IPS-18c (cell line): ENCODE results near the gene KCNK2.
"Not testable (repeated sequence)": the region's sequence is repeated elsewhere in the genome, so short reads cannot be mapped to it uniquely, and the experiment has no call there.

Experiments
- H3K4me3 ChIP-seq: 2 replicates; pipeline ENCODE4 v1.7.0; 2013; ENCODE audit warnings: low read depth, mild to moderate bottlenecking, low read length, moderate library complexity; ENCODE audit not compliant: insufficient read depth
- H3K9me3 ChIP-seq: one replicate; pipeline ENCODE4 v1.6.1; 2013; ENCODE audit warnings: mild to moderate bottlenecking, low read length, moderate library complexity; ENCODE audit not compliant: control insufficient read depth, insufficient read depth

KCNK2 gene

GRCh38 chr1:215132156-215132555 lies 49.6 kb downstream of the KCNK2 start:
- H3K9me3 ChIP-seq: no peaks in the 10 kb centered on the region
- no peak overlapping the region for H3K4me3 ChIP-seq

- no peaks in the 10 kb centered on the region for H3K9me3 ChIP-seq
- no peak overlapping the region for H3K4me3 ChIP-seq
Observed at GRCh38 chr1:215133532-215133931, 51.0 kb downstream of the KCNK2 start.

GRCh38 chr1:215137985-215138384 lies 55.4 kb downstream of the KCNK2 start:
- no peaks in the 10 kb centered on the region for H3K9me3 ChIP-seq
- H3K4me3 ChIP-seq: no peak overlapping the region

- Histone ChIP-seq H3K4me3 (no peak overlapping the region), H3K9me3 (no peaks in the 10 kb centered on the region)
Observed at GRCh38 chr1:215140135-215140534, 57.6 kb downstream of the KCNK2 start.

GRCh38 chr1:215141460-215141859 lies 58.9 kb downstream of the KCNK2 start:
- no peak overlapping the region for H3K4me3 ChIP-seq

GRCh38 chr1:215143497-215143896 lies 61.0 kb downstream of the KCNK2 start:
- no peak overlapping the region for H3K4me3 ChIP-seq
- H3K9me3 ChIP-seq: no peaks in the 10 kb centered on the region

More at GRCh38 chr1:215141460-215141859, 58.9 kb downstream of the KCNK2 start:
- no peaks in the 10 kb centered on the region for H3K9me3 ChIP-seq

GRCh38 chr1:215146240-215146975 lies 63.9 kb downstream of the KCNK2 start:
- Histone ChIP-seq H3K9me3 (peaks cover 2% of the 10 kb centered on the region), H3K4me3 (no peak overlapping the region)

- H3K4me3 ChIP-seq: no peak overlapping the region
- peaks cover 2% of the 10 kb centered on the region for H3K9me3 ChIP-seq
Observed at GRCh38 chr1:215147024-215147423, 64.5 kb downstream of the KCNK2 start.

- H3K4me3 ChIP-seq: no peak overlapping the region
- peaks cover 2% of the 10 kb centered on the region for H3K9me3 ChIP-seq
Observed at GRCh38 chr1:215151841-215152549, 69.5 kb downstream of the KCNK2 start.

GRCh38 chr1:215156232-215156631 lies 73.7 kb downstream of the KCNK2 start:
- H3K4me3 ChIP-seq: no peak overlapping the region

GRCh38 chr1:215160351-215160750 lies 77.8 kb downstream of the KCNK2 start:
- Histone ChIP-seq H3K9me3 (no peaks in the 10 kb centered on the region), H3K4me3 (no peak overlapping the region)

More at GRCh38 chr1:215156232-215156631, 73.7 kb downstream of the KCNK2 start:
- H3K9me3 ChIP-seq: no peaks in the 10 kb centered on the region

- not testable (repeated sequence) for H3K4me3 ChIP-seq, H3K9me3 ChIP-seq
Observed at GRCh38 chr1:215163144-215163543, 80.6 kb downstream of the KCNK2 start.

GRCh38 chr1:215166886-215167285 lies 84.3 kb downstream of the KCNK2 start:
- H3K4me3 ChIP-seq: no peak overlapping the region

GRCh38 chr1:215181518-215181917 lies 99.0 kb downstream of the KCNK2 start:
- Histone ChIP-seq H3K4me3 (no peak overlapping the region; the same call in 1 of the 2 replicates), H3K9me3 (no peaks in the 10 kb centered on the region)

More at GRCh38 chr1:215166886-215167285, 84.3 kb downstream of the KCNK2 start:
- no peaks in the 10 kb centered on the region for H3K9me3 ChIP-seq

- Histone ChIP-seq H3K4me3 (no peak overlapping the region), H3K9me3 (no peaks in the 10 kb centered on the region)
Observed at GRCh38 chr1:215185067-215185620, 102.6 kb downstream of the KCNK2 start.

GRCh38 chr1:215188302-215188950 lies 105.9 kb downstream of the KCNK2 start:
- Histone ChIP-seq H3K4me3 (no peak overlapping the region), H3K9me3 (no peaks in the 10 kb centered on the region)

- no peak overlapping the region for H3K4me3 ChIP-seq
- no peaks in the 10 kb centered on the region for H3K9me3 ChIP-seq
Observed at GRCh38 chr1:215192306-215192705, 109.8 kb downstream of the KCNK2 start.

GRCh38 chr1:215198021-215198420 lies 115.5 kb downstream of the KCNK2 start:
- no peaks in the 10 kb centered on the region for H3K9me3 ChIP-seq
- no peak overlapping the region for H3K4me3 ChIP-seq
